ENCODE measurements around the gene SARNP.

Gene SARNP

DNA sequence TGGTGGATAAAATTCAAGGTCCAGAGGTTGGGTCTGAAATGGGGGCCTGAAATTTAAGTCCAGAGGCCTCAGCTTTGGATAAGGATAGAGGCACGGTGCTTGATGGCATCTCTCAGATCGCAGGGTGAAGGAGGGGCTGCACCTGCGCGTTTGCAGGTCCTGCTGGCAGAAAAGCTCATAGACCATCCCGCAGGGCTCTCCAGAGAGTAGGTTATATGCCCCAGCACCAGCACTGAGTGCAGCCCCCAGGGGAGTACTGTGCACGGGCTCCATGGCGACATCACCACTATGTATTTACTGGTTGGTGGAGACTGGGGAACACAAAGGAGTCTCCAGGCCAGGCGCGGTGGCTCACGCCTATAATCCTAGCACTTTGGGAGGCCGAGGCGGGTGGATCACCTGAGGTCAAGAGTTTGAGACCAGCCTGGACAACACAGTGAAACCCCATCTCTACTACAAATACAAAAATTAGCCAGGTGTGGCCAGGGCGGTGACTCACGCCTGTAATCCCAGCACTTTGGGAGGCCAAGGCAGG, 84.4 kb downstream of the SARNP start:
- no peak overlapping the region for H3K4me3 ChIP-seq (replicated peaks; ENCODE audit: low read depth, low read length)
- TF ChIP-seq, protein P1, sequence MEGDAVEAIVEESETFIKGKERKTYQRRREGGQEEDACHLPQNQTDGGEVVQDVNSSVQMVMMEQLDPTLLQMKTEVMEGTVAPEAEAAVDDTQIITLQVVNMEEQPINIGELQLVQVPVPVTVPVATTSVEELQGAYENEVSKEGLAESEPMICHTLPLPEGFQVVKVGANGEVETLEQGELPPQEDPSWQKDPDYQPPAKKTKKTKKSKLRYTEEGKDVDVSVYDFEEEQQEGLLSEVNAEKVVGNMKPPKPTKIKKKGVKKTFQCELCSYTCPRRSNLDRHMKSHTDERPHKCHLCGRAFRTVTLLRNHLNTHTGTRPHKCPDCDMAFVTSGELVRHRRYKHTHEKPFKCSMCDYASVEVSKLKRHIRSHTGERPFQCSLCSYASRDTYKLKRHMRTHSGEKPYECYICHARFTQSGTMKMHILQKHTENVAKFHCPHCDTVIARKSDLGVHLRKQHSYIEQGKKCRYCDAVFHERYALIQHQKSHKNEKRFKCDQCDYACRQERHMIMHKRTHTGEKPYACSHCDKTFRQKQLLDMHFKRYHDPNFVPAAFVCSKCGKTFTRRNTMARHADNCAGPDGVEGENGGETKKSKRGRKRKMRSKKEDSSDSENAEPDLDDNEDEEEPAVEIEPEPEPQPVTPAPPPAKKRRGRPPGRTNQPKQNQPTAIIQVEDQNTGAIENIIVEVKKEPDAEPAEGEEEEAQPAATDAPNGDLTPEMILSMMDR (IDR thresholded peaks at IDR 0.05; ENCODE audit: low read length, missing control alignments) = no peak
- no peak for DNase-seq (ENCODE audit: low read depth)

DNA sequence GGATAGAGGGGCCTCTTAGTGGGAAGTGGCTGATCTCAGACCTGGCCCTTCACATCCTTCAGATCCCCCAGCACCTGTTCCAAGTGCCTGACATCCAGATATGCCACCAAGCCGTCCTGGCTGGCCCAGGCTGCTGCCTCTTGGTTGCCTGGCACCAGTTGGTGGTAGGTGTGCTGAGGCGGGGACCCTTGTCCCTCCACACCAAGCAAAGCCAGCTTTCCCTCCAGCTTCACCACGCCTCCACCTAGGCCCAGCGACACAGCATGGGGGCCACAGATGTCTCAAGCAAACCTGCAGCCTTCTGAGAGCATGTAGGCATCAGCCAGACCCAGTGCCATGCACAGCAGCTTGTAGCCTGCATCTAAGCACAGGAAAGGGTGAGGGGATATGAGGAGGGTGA, 85.2 kb downstream of the SARNP start:
- no peak overlapping the region for H3K4me3 ChIP-seq (replicated peaks; ENCODE audit: low read depth, low read length)
- TF ChIP-seq, protein P1 (IDR thresholded peaks at IDR 0.05; ENCODE audit: low read length, missing control alignments) = no peak
- no peak for DNase-seq (ENCODE audit: low read depth)

DNA sequence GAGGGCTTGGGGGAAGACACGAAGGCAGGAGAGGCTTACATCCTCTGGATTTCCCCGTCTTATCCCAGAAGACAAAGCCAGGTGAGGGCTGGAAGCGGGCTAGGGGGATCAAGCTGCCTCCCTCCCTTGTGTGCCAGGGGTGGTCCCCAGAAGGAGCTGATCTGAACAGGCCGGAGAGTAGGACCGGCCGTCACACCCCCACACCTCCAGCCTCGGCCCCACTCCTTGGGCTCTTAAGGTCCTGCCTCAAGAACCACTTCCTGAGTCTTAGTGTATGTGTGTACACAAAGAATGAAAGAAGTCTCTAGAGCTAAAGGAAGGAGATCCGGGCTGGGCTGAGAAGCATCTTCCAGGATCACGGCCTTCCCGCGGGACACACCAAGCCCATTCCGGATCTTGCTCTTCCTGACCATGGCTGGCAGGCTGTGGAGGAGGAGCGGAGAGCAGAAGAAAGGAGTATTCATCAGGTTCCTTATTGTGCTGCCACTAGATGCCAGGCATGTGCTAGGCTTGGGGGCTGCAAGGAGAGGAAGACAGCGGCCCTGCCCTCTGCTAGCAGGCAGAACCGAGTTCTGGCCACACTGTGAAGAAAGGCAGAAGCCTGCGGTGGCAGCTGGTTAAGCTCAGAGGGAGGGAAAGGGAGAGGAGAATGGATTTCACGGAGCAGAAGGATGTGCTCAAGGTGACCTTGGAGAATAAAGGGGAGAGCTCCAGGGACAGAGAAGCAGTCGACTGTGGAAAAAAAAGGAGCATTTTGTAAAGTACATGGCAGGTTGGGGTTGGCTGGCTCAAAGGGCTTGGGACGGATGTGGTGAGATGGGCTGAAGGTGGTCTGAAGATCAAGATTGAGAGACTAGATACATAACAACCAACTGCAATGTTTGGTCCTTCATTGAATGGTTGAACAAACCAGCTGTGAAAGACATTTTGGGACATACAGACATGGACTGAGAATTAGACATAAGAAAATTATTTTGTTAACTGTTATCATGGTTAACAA, 87.4 kb downstream of the SARNP start:
- peak overlapping the region; percentile 93 for H3K4me3 ChIP-seq (replicated peaks; ENCODE audit: low read depth, low read length)
- DNase-seq (ENCODE audit: low read depth) = peak; percentile 65
- TF ChIP-seq, protein P1 (IDR thresholded peaks at IDR 0.05; ENCODE audit: low read length, missing control alignments) = no peak

DNA sequence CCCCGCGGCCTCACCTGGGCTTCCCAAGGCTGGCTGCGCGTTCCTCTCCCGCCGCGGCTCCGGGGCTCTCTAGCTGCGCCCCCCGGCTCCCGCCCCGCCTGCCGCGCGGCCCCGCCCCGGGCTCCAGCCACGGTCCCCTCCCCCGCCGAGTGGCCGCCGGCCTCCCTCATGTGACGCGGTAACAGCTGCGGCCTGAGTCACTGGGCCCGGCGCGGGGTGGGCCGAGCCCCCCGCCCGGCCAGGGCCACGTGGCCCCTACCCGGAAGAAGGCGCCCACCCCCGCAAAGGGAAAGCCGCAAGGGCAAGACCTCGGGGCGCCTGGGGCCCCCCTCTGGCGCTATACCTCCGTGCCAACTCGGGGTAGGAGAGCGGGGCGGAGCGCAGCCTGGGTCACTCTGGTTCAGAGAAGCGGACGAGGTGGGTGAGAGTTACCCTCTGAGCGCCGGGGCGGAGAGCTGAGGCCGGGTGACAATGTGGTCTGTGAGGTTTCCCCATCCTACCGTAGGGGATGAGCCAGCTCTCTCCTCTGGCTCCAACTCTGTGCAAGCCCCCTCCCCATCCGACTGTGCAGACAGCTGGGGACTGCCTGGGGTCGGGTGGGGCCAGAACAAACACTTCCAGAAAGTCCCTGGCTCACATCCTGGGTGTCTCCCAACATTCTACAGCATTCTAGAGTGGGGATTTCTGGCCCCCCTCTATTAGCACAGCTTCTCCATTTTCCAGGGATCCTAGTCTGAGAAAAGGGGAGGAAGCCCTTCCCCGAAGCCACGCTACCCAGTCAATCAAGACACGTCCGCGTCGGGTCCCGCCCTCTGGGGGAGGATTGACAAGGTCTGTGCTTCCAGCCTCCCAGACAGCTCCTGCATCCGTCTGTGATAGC, 88.3 kb downstream of the SARNP start, which contains the start of gene CD63:
Gene CD63, minus strand, starts transcription at position 71 of the 880 bp plus-strand sequence. CDS start 668 bp downstream, outside the sequence.
- TF ChIP-seq, protein P1 (IDR thresholded peaks at IDR 0.05; ENCODE audit: low read length, missing control alignments) = no peak
- DNase-seq (ENCODE audit: low read depth) = peak; percentile 96

DNA sequence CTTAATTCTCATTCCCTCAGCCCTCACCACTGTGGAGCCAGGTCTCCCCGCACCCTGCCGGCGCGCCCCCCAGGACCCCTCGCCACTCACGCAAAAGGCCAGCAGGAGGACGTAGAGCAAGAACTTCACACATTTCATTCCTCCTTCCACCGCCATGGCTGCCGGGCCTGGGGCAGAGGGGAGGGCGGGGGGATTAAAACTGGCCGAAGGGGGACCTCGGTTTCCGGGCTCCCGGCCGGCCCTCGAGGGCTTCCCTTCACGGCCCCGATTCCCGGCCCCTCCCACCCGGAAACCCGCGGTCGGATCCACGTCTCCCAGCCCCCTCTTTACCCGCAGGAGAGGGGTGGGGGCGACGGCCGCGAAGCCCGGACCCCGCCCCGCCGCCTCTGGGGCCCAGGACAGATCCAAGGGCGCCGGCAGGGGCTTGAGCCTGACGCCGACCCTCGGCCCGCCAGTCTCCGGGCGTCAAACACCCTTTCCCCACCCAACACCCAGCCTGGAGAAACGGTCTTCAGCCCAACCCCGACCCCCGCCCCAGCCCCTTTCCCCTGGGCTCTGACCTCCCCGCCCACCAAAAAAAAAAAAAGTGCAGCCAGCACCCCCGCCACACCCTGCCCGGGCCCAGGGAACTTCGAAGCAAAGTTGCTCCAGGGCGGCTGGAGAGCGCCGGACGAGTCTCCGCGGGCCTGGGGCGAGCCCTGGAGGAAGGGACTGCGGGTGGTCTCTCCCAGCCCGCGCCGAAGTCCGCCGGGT, 89.2 kb downstream of the SARNP start:
- peak; percentile 69 for DNase-seq (ENCODE audit: low read depth)
- TF ChIP-seq, protein P1 (IDR thresholded peaks at IDR 0.05; ENCODE audit: low read length, missing control alignments) = no peak
- H3K4me3 ChIP-seq (replicated peaks; ENCODE audit: low read depth, low read length) = peak overlapping the region; percentile 93

More for the DNA sequence above, 88.3 kb downstream of the SARNP start, which contains the start of gene CD63:
- H3K4me3 ChIP-seq (replicated peaks; ENCODE audit: low read depth, low read length) = peak within 1 kb of the TSS; percentile 93

Measured in fibroblast of pulmonary artery (primary cell).